PC-3 (cell line): ENCODE data around the gene ADAMTS17. TPM values are rescaled to one million over a fixed set of nuclear protein-coding genes. Genes with fewer than 3 reads are reported as not detected.

Source experiments
- ATAC-seq: fragments of 200-7000 bp; cut with Tn5 transposase; 2 replicates; pipeline ENCODE4 v1.9.1; 2020; ENCODE audit warnings: mild to moderate bottlenecking, moderate library complexity
- BruUV-seq: library from RNA; stranded (reverse); fragments of 400-500 nt; replicated peaks from 2 replicates; lab custom pipeline; 2021; lab: Mats Ljungman, UMichigan
- CTCF ChIA-PET: fragments of 300-600 bp; sonication (Branson Sonifier 250); formaldehyde crosslinking; loops from one replicate; lab custom pipeline; 2022; ENCODE audit warnings: antibody characterized with exemption; lab: Charles Lee
- POLR2A ChIA-PET: fragments of 300-600 bp; sonication (Branson Sonifier 250); formaldehyde crosslinking; loops from one replicate; lab custom pipeline; 2022; ENCODE audit warnings: antibody characterized with exemption; ENCODE audit not compliant: unreplicated experiment; lab: Charles Lee
- DNase-seq: peaks from one replicate; pipeline ENCODE4 v3.0.0-alpha.2; 2015
- H2AFZ ChIP-seq: fragments of 300-600 bp; sonication (generic); 2 replicates; pipeline ENCODE4 v1.6.0; 2016; ENCODE audit warnings: antibody characterized with exemption, low read length
- H3F3A ChIP-seq: fragments of 300-600 bp; sonication (generic); one replicate; pipeline ENCODE4 v1.6.0; 2017; ENCODE audit warnings: antibody characterized with exemption, low read length, control low read depth, mild to moderate bottlenecking; ENCODE audit not compliant: unreplicated experiment
- H3K27ac ChIP-seq: fragments of 300-600 bp; sonication (generic); 2 replicates; pipeline ENCODE4 v1.5.1; 2016; ENCODE audit warnings: mild to moderate bottlenecking, low read length
- H3K27me3 ChIP-seq: fragments of 300-600 bp; sonication (generic); 2 replicates; pipeline ENCODE4 v1.6.1; 2016; ENCODE audit warnings: low read length, mixed read lengths
- H3K36me3 ChIP-seq: fragments of 300-600 bp; sonication (generic); 2 replicates; pipeline ENCODE4 v1.6.1; 2016; ENCODE audit warnings: low read depth, mixed run types, low read length, mixed read lengths
- H3K4me1 ChIP-seq: fragments of 300-600 bp; sonication (generic); 2 replicates; pipeline ENCODE4 v1.5.1; 2016; ENCODE audit warnings: low read length; ENCODE audit not compliant: insufficient read depth
- H3K4me2 ChIP-seq: fragments of 300-600 bp; sonication (generic); 2 replicates; pipeline ENCODE4 v1.6.0; 2016; ENCODE audit warnings: low read length
- H3K4me3 ChIP-seq: fragments of 300-600 bp; sonication (generic); 2 replicates; pipeline ENCODE4 v1.5.1; 2016; ENCODE audit warnings: mild to moderate bottlenecking, low read length, mixed read lengths
- H3K79me2 ChIP-seq: fragments of 300-600 bp; sonication (generic); 2 replicates; pipeline ENCODE4 v1.6.1; 2017; ENCODE audit warnings: low read length, mixed read lengths
- H3K9ac ChIP-seq: fragments of 300-600 bp; sonication (generic); 2 replicates; pipeline ENCODE4 v1.6.0; 2016; ENCODE audit warnings: mild to moderate bottlenecking, low read length
- H3K9me2 ChIP-seq: fragments of 300-600 bp; sonication (generic); replicated peaks from 2 replicates; pipeline ENCODE4 v1.6.1; 2016; ENCODE audit warnings: mixed run types, low read length, mixed read lengths
- H3K9me3 ChIP-seq: fragments of 300-600 bp; sonication (generic); 2 replicates; pipeline ENCODE4 v1.6.1; 2016; ENCODE audit warnings: low read length, mixed read lengths
- H4K20me1 ChIP-seq: fragments of 300-600 bp; sonication (generic); 2 replicates; pipeline ENCODE4 v1.6.1; 2016; ENCODE audit warnings: low read length, mixed read lengths
- EZH2 ChIP-seq: fragments of 300-600 bp; sonication (generic); IDR thresholded peaks from one replicate; pipeline ENCODE4 v1.6.1; 2017; ENCODE audit warnings: antibody characterized with exemption, mild to moderate bottlenecking, low read length; ENCODE audit not compliant: unreplicated experiment
- EZH2phosphoT487 ChIP-seq: fragments of 300-600 bp; sonication (generic); IDR thresholded peaks from 2 replicates; pipeline ENCODE4 v1.6.1; 2018; ENCODE audit warnings: mild to moderate bottlenecking, antibody characterized with exemption, low read length, borderline replicate concordance
- intact Hi-C: fragments of 100-400 bp; cut with micrococcal nuclease; formaldehyde crosslinking; loops from 2 replicates; pipeline ENCODE4 v1.9.0; 2023
- total RNA-seq: library from RNA; depleted of rRNA; stranded (reverse); fragments of >200 nt; gene quantifications from 2 replicates; pipeline ENCODE4 v1.2.3, GENCODE V29; 2014
- TF ChIP-seq, protein P1 (sequence below): fragments of 300-600 bp; sonication (generic); conservative IDR thresholded peaks from 2 replicates; pipeline ENCODE4 v1.5.1; 2017; ENCODE audit warnings: antibody characterized with exemption, low read depth, mild to moderate bottlenecking, low read length

ADAMTS17 gene
- total RNA-seq, 1 experiment from 2014 or later = 6.9 TPM

DNA sequence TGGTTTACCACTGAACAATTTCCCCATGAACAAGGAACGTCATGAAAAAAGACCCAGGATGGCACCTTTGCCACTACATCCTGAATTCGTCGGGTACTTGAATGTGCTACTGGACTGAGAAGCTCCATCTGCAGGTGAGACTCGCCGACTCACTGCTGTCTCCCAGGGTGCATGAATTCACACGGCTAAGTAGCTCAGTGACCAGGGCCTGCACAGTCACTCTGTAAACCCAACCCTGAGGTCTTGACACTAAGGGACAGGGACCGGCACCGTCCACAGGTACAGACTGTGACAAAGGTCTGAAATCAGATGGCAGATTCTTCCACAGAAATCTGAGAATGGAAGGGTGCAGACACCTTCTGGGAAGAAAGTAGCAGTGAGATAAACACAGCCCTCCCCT lies 187.4 kb downstream of the ADAMTS17 start:
- Histone ChIP-seq H3K9me3 (no peaks in the 10 kb centered on the region), H3K27ac (no peak overlapping the region), H3K4me1 (no peaks in the 10 kb centered on the region), H3K4me2 (no peak overlapping the region), H3K27me3 (no peaks in the 10 kb centered on the region), H3K9me2 (no peaks in the 10 kb centered on the region), H3K36me3 (no peaks in the 10 kb centered on the region), H3K9ac (no peak overlapping the region), H3K4me3 (no peak overlapping the region), H4K20me1 (no peaks in the 10 kb centered on the region), H3K79me2 (no peaks in the 10 kb centered on the region), H2AFZ (no peak overlapping the region), H3F3A (no peaks in the 10 kb centered on the region)
- intact Hi-C loops = no loop called here
- DNase-seq = no peak
- no TSS peak for BruUV-seq
- ChIA-PET POLR2A (no interaction called here), CTCF (interaction anchor here (0.5 kb wide), 1 partner anchor 111 kb away, joined by 3 read pairs; no protein-coding TSS in a partner anchor)
- no peak for TF ChIP-seq EZH2
- no peak for TF ChIP-seq EZH2phosphoT487
- TF ChIP-seq, protein P1, sequence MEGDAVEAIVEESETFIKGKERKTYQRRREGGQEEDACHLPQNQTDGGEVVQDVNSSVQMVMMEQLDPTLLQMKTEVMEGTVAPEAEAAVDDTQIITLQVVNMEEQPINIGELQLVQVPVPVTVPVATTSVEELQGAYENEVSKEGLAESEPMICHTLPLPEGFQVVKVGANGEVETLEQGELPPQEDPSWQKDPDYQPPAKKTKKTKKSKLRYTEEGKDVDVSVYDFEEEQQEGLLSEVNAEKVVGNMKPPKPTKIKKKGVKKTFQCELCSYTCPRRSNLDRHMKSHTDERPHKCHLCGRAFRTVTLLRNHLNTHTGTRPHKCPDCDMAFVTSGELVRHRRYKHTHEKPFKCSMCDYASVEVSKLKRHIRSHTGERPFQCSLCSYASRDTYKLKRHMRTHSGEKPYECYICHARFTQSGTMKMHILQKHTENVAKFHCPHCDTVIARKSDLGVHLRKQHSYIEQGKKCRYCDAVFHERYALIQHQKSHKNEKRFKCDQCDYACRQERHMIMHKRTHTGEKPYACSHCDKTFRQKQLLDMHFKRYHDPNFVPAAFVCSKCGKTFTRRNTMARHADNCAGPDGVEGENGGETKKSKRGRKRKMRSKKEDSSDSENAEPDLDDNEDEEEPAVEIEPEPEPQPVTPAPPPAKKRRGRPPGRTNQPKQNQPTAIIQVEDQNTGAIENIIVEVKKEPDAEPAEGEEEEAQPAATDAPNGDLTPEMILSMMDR = no peak
- no peak for ATAC-seq

DNA sequence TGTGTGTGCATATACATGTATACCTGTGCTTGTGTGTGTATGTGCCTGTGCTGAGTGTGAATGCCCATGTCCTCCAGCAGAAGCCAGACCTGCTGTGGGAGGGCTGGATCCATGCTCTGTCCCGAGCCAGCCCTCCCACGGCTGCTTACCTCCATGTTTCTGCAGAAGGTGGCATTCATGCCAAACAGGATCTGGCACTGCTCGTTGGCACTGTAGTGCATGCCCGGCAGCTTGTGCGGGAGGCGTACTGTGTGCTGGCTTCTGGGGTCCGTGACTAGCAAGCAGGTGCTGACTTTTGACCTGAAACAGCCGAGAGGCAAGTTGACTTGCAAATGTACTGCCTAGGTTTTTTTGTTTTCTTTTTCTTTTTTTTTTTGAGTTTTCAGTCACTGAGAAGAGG lies 189.3 kb downstream of the ADAMTS17 start:
- CTCF ChIA-PET = no interaction called here
- Histone ChIP-seq H3K27me3 (no peaks in the 10 kb centered on the region), H4K20me1 (no peaks in the 10 kb centered on the region), H3K4me3 (no peak overlapping the region), H2AFZ (no peak overlapping the region), H3K4me1 (no peaks in the 10 kb centered on the region), H3K36me3 (peaks cover 12% of the 10 kb centered on the region), H3F3A (no peaks in the 10 kb centered on the region), H3K79me2 (no peaks in the 10 kb centered on the region), H3K4me2 (no peak overlapping the region), H3K9me3 (peaks cover 8% of the 10 kb centered on the region; the same call in 1 of the 2 replicates), H3K9me2 (no peaks in the 10 kb centered on the region), H3K9ac (no peak overlapping the region), H3K27ac (no peak overlapping the region)
- no peak for TF ChIP-seq EZH2
- TF ChIP-seq, protein P1 = no peak
- TF ChIP-seq EZH2phosphoT487 = no peak
- POLR2A ChIA-PET = no interaction called here
- no peak for ATAC-seq
- BruUV-seq = no TSS peak
- intact Hi-C loops = no loop called here
- DNase-seq = no peak

DNA sequence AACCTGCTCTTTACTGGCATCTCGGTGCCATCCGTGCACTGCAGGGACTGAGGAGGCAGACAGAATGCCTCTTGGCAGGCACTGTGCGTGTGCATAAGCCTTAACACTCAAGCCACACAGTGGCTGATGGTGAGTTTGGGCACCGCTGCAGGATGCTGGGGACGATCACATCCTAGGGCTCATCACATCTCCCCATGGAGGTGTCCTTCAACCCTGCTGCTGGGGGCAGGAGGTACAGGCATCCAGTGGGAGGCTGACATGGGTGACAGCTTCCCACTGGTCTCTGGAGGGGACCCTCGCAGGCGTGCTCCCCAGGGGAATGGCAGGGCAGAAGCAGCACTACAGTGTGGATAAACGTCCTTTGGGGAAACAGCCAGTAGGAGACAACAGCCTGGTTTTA lies 190.9 kb downstream of the ADAMTS17 start:
- H3K27me3 ChIP-seq = no peaks in the 10 kb centered on the region
- no peak overlapping the region for H2AFZ ChIP-seq
- H3F3A ChIP-seq = no peaks in the 10 kb centered on the region
- no TSS peak for BruUV-seq
- H3K79me2 ChIP-seq = no peaks in the 10 kb centered on the region
- H3K4me2 ChIP-seq = no peak overlapping the region
- TF ChIP-seq EZH2phosphoT487 (no peak), EZH2 (no peak)
- TF ChIP-seq, protein P1 = no peak
- no peak overlapping the region for H3K9ac ChIP-seq
- no peak for ATAC-seq
- H3K4me1 ChIP-seq = no peaks in the 10 kb centered on the region
- no peaks in the 10 kb centered on the region for H4K20me1 ChIP-seq
- H3K27ac ChIP-seq = no peak overlapping the region
- no peak for DNase-seq
- intact Hi-C loops = no loop called here
- CTCF ChIA-PET = no interaction called here
- POLR2A ChIA-PET = no interaction called here
- peaks cover 15% of the 10 kb centered on the region for H3K36me3 ChIP-seq
- peaks cover 12% of the 10 kb centered on the region; the same call in 1 of the 2 replicates for H3K9me3 ChIP-seq
- no peaks in the 10 kb centered on the region for H3K9me2 ChIP-seq
- no peak overlapping the region for H3K4me3 ChIP-seq
